Fibroblast of the aortic adventitia (primary cell): ENCODE results near the gene IL6R. TPM values are rescaled to one million over a fixed set of nuclear protein-coding genes. Genes with fewer than 3 reads are reported as not detected.

ENCODE experiments used
- DNase-seq: peaks from one replicate; pipeline ENCODE4 v3.0.0-alpha.2; 2010; ENCODE audit warnings: low read depth
- H3K4me3 ChIP-seq: 2 replicates; pipeline ENCODE4 v1.5.1; 2011; ENCODE audit warnings: low read depth, mild to moderate bottlenecking, control low read depth, low read length, moderate library complexity
- total RNA-seq: library from RNA; depleted of rRNA; stranded (reverse); fragments of >200 nt; gene quantifications from 2 replicates; pipeline ENCODE4 v1.2.3, GENCODE V29; 2012; ENCODE audit warnings: low replicate concordance
- TF ChIP-seq, protein P1 (sequence below): IDR thresholded peaks from 2 replicates; pipeline ENCODE4 v1.5.1; 2011; ENCODE audit warnings: mild to moderate bottlenecking, low read length, control low read depth, inconsistent platforms; ENCODE audit not compliant: insufficient read depth

The IL6R gene
- total RNA-seq, 1 donor = 5.3 TPM

DNA sequence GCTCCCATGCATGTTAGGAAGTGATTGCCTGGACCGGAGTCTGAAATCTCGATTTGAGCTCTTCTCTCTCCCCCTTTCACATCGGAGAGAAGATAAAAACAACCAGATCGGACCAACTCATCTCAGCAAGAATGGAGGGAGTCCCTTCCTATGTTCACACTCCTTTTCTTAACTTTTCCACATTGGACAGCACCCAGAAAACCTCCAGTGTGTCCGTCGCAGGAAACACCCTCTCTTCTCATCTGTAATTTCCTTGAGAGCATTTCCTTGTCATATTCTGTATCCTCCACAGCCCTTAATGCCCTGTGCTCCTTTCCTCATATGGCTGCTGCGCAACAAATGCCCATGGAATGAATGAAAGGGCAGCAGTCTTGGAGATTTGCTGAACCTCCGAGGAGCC is 95.4 kb downstream of the IL6R start:
- TF ChIP-seq, protein P1, sequence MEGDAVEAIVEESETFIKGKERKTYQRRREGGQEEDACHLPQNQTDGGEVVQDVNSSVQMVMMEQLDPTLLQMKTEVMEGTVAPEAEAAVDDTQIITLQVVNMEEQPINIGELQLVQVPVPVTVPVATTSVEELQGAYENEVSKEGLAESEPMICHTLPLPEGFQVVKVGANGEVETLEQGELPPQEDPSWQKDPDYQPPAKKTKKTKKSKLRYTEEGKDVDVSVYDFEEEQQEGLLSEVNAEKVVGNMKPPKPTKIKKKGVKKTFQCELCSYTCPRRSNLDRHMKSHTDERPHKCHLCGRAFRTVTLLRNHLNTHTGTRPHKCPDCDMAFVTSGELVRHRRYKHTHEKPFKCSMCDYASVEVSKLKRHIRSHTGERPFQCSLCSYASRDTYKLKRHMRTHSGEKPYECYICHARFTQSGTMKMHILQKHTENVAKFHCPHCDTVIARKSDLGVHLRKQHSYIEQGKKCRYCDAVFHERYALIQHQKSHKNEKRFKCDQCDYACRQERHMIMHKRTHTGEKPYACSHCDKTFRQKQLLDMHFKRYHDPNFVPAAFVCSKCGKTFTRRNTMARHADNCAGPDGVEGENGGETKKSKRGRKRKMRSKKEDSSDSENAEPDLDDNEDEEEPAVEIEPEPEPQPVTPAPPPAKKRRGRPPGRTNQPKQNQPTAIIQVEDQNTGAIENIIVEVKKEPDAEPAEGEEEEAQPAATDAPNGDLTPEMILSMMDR = no peak
- H3K4me3 ChIP-seq = no peak overlapping the region
- DNase-seq = no peak

DNA sequence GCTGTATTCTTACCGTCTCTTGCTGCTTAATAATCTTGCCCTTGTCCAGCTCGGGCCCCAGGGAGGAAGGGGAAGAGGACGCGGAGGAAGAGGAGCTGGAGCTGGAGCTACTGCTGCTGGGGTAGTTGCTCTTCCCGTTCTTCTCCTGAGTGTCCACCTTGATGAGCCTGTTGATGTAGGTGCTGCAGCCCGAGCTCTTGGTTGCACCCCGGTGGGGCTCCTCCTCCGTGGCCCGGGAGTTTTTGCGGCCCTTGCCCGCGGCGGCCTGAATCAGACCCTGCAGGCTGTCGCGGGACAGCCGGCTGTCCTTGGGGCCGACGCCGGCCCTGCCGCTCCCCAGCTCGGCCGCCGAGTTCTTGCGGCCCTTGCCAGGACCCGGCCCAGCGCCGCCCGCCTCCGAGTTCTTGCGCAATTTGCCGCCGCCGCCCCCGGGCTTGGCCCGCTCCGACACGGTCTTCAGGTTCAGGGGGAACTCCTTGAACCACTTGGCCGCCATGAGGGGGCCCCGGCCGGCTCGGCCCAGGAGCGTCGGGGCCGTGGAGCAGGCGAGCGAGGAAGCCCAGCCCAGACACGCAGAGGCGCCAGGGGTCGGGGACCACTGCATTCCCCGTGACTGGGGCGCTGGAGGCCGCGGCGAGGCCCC is 96.4 kb downstream of the IL6R start:
- TF ChIP-seq, protein P1 = no peak
- H3K4me3 ChIP-seq = no peak overlapping the region
- DNase-seq = no peak

DNA sequence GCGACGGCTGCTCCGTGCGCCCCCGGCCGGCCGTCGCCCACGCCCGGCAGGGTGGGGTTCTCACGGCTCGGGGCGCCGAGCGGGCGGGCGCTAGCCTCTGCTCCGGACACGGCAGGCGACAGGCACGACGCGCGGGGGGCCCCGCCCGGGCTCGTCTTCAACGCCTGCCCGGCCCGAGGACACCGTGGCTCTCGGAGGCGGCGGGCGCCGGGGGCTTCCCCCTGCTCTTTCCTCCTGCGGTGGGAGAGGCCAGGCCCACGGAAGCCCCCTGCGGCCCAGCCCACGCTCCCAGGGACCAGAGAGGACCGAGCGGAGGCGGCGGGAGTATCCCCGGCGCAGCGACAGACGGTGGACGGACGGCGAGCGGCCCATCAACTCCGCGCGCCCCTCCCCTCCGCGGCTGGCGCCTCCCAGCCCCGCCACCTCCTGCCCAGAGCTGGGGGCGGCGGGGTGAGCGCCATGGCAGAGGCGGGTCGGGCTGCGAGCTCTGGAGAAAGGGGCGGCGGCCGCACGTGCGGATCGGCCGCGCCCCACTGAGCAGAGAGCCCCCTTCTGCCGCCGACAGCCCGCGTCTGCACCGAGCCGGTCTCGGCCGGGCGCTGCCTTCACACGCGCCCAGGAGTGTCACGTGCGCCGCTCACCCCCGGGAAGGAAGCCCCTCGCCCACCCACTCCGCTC is 97.1 kb downstream of the IL6R start, which contains the start of the genes SHE and TDRD10:
TSS of gene SHE (minus strand) at position 347 of the 678 bp plus-strand sequence. CDS start 386 bp downstream, outside the sequence.
TSS of gene TDRD10 (plus strand) at position 154 of the 678 bp plus-strand sequence. CDS start 4,685 bp downstream, outside the sequence.
- DNase-seq = no peak
- H3K4me3 ChIP-seq = no peak within 1 kb of the TSS
- TF ChIP-seq, protein P1 = no peak

DNA sequence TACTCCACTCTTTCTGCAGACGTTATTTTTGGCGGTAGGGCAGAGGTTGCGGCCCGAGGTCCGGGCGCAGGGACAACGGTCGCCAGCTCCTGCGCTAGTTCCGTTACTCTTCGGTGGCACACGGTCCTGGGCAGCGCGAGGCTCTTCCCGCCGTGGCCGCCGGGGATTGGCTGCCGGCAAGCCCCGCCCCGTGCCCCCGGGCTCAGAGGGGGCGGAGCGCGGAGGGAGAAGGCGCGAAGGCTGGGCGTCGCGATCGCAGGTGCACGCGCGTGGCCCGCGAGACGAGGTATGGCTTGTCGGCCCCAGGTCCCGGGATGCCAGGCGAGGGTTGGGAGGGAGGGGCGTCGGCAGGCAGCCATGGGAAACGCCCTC is 97.6 kb downstream of the IL6R start:
- H3K4me3 ChIP-seq = no peak overlapping the region

GRCh38 chr1:154503898-154504297 is 98.8 kb downstream of the IL6R start:
- TF ChIP-seq, protein P1 = no peak
- DNase-seq = no peak
- H3K4me3 ChIP-seq = no peak overlapping the region

More for the DNA sequence above, 97.6 kb downstream of the IL6R start:
- no peak for DNase-seq
- TF ChIP-seq, protein P1 = no peak

DNA sequence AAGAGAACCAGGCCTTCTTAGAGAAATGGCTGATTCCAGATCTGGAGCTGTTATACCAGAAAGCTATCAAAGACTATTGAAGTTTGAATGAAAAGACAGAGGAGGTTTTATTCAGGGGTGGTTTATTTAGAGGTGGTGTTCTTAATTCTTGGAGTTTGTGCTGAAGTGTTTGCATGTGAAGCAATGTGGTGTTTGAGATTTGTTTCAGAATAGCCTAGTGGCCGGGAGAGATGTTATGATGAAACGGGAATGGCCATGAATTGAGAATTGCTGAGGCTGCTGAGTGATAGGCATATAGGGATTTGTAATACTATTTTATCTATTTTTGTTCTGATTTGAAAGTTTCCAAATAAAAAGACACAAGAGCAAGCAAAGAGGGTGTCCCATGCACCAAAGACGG is 107.6 kb downstream of the IL6R start:
- TF ChIP-seq, protein P1 = no peak
- DNase-seq = no peak
- no peak overlapping the region for H3K4me3 ChIP-seq
